ENCODE data around the gene SMCP. TPM values are rescaled to one million over a fixed set of nuclear protein-coding genes. Genes with fewer than 3 reads are reported as not detected.

The SMCP gene
- total and polyA plus RNA-seq, 2 experiments from 2014 or later = not detected

DNA sequence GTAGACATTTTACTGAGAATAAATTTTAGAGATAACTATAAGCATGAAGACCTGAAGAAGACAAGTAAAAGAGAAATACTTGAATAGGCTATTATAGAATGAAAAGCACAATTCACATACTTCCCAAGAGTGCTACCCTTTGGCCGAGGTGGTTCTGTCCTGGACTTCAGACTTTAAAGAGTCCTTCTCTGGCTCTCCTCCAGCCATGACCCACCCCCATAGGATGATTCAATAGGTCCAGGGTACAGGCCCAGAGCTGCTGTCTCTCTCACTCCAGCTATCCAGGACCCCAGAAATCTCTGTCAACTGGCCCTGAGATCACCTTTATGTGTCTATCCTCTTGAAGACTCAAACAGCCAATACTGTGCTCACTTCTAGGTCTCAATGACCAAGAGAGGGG lies 1.3 kb upstream of the SMCP start:
- no peak overlapping the region for H3K27ac Mint-ChIP-seq
- Histone ChIP-seq H3K4me3 (no peak overlapping the region), H3K4me2 (no peak overlapping the region), H3K9me2 (ENCODE audit: insufficient read depth) (0 out of 2 replicates have a peak, but pooled peaks cover 6% of the 10 kb centered on the region), H3K27ac (ENCODE audit: low read depth) (no peak overlapping the region), H3K36me3 (ENCODE audit: insufficient read depth) (no peaks in the 10 kb centered on the region), H3F3A (replicated peaks; ENCODE audit: low read depth) (no peaks in the 10 kb centered on the region), H4K20me1 (replicated peaks; ENCODE audit: insufficient read depth) (no peaks in the 10 kb centered on the region), H3K4me1 (ENCODE audit: insufficient read depth) (no peaks in the 10 kb centered on the region), H2AFZ (no peak overlapping the region), H3K79me2 (replicated peaks; ENCODE audit: insufficient read depth) (no peaks in the 10 kb centered on the region), H3K27me3 (ENCODE audit: insufficient read depth) (no peaks in the 10 kb centered on the region)
- no peak for DNase-seq (ENCODE audit: low spot score)
- no peak for TF ChIP-seq EZH2phosphoT487 (IDR thresholded peaks at IDR 0.05; ENCODE audit: unreplicated experiment)
- no peak for TF ChIP-seq POLR2AphosphoS5 (IDR thresholded peaks at IDR 0.05; ENCODE audit: low read depth)
- TF ChIP-seq EZH2 (IDR thresholded peaks at IDR 0.05; ENCODE audit: low read depth, unreplicated experiment) = no peak
- TF ChIP-seq ZNF114 (CRISPR knock-in tag; IDR thresholded peaks at IDR 0.05) = no peak
- TF ChIP-seq STAT1 (IDR thresholded peaks at IDR 0.05; ENCODE audit: unreplicated experiment) = no peak
- TF ChIP-seq REST (IDR thresholded peaks at IDR 0.05; ENCODE audit: unreplicated experiment) = no peak
- TF ChIP-seq JUNB (IDR thresholded peaks at IDR 0.05; ENCODE audit: unreplicated experiment) = no peak
- no peak for TF ChIP-seq CREB1 (CRISPR knock-in tag; IDR thresholded peaks at IDR 0.05; ENCODE audit: low read depth)
- TF ChIP-seq ZNF331 (CRISPR knock-in tag; IDR thresholded peaks at IDR 0.05; ENCODE audit: low read depth) = no peak
- TF ChIP-seq, protein P1, sequence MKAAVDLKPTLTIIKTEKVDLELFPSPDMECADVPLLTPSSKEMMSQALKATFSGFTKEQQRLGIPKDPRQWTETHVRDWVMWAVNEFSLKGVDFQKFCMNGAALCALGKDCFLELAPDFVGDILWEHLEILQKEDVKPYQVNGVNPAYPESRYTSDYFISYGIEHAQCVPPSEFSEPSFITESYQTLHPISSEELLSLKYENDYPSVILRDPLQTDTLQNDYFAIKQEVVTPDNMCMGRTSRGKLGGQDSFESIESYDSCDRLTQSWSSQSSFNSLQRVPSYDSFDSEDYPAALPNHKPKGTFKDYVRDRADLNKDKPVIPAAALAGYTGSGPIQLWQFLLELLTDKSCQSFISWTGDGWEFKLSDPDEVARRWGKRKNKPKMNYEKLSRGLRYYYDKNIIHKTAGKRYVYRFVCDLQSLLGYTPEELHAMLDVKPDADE (IDR thresholded peaks at IDR 0.05) = no peak
- TF ChIP-seq CTCF (conservative IDR thresholded peaks at IDR 0.05; ENCODE audit: low read depth in 2 of 2) = no peak
- TF ChIP-seq NANOG (IDR thresholded peaks at IDR 0.05; ENCODE audit: borderline replicate concordance) = no peak
- TF ChIP-seq, protein P2, sequence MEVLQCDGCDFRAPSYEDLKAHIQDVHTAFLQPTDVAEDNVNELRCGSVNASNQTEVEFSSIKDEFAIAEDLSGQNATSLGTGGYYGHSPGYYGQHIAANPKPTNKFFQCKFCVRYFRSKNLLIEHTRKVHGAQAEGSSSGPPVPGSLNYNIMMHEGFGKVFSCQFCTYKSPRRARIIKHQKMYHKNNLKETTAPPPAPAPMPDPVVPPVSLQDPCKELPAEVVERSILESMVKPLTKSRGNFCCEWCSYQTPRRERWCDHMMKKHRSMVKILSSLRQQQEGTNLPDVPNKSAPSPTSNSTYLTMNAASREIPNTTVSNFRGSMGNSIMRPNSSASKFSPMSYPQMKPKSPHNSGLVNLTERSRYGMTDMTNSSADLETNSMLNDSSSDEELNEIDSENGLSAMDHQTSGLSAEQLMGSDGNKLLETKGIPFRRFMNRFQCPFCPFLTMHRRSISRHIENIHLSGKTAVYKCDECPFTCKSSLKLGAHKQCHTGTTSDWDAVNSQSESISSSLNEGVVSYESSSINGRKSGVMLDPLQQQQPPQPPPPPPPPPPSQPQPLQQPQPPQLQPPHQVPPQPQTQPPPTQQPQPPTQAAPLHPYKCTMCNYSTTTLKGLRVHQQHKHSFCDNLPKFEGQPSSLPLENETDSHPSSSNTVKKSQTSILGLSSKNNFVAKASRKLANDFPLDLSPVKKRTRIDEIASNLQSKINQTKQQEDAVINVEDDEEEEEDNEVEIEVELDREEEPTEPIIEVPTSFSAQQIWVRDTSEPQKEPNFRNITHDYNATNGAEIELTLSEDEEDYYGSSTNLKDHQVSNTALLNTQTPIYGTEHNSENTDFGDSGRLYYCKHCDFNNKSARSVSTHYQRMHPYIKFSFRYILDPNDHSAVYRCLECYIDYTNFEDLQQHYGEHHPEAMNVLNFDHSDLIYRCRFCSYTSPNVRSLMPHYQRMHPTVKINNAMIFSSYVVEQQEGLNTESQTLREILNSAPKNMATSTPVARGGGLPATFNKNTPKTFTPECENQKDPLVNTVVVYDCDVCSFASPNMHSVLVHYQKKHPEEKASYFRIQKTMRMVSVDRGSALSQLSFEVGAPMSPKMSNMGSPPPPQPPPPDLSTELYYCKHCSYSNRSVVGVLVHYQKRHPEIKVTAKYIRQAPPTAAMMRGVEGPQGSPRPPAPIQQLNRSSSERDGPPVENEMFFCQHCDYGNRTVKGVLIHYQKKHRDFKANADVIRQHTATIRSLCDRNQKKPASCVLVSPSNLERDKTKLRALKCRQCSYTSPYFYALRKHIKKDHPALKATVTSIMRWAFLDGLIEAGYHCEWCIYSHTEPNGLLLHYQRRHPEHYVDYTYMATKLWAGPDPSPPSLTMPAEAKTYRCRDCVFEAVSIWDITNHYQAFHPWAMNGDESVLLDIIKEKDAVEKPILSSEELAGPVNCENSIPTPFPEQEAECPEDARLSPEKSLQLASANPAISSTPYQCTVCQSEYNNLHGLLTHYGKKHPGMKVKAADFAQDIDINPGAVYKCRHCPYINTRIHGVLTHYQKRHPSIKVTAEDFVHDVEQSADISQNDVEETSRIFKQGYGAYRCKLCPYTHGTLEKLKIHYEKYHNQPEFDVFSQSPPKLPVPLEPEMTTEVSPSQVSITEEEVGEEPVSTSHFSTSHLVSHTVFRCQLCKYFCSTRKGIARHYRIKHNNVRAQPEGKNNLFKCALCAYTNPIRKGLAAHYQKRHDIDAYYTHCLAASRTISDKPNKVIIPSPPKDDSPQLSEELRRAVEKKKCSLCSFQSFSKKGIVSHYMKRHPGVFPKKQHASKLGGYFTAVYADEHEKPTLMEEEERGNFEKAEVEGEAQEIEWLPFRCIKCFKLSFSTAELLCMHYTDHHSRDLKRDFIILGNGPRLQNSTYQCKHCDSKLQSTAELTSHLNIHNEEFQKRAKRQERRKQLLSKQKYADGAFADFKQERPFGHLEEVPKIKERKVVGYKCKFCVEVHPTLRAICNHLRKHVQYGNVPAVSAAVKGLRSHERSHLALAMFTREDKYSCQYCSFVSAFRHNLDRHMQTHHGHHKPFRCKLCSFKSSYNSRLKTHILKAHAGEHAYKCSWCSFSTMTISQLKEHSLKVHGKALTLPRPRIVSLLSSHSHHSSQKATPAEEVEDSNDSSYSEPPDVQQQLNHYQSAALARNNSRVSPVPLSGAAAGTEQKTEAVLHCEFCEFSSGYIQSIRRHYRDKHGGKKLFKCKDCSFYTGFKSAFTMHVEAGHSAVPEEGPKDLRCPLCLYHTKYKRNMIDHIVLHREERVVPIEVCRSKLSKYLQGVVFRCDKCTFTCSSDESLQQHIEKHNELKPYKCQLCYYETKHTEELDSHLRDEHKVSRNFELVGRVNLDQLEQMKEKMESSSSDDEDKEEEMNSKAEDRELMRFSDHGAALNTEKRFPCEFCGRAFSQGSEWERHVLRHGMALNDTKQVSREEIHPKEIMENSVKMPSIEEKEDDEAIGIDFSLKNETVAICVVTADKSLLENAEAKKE (CRISPR knock-in tag; IDR thresholded peaks at IDR 0.05) = no peak
- no peaks in the 10 kb centered on the region for H3K4me1 Mint-ChIP-seq
- peaks cover 3% of the 10 kb centered on the region; the same call in 1 of the 3 replicates for H3K36me3 Mint-ChIP-seq (ENCODE audit: low read depth)
- peaks cover 6% of the 10 kb centered on the region for H3K27me3 Mint-ChIP-seq (ENCODE audit: insufficient read depth, low read depth, poor library complexity)
- H3K9me3 Mint-ChIP-seq = no peaks in the 10 kb centered on the region; the same call in 2 of the 3 replicates
- ATAC-seq = no peak
- H3K4me3 Mint-ChIP-seq = no peak overlapping the region
